B cell (primary cell): ENCODE measurements around the gene RNF157.

ENCODE experiments used
- EZH2 ChIP-seq: IDR thresholded peaks from 2 replicates; pipeline ENCODE4 v1.6.1; 2012; ENCODE audit warnings: borderline replicate concordance, low read depth, mild to moderate bottlenecking, moderate library complexity, low read length; ENCODE audit not compliant: insufficient read depth, poor library complexity, severe bottlenecking
- TF ChIP-seq, protein P1 (sequence below): fragments of 200-600 bp; IDR thresholded peaks from one replicate; pipeline ENCODE4 v1.8.0; 2022; ENCODE audit warnings: antibody characterized with exemption, mild to moderate bottlenecking

DNA sequence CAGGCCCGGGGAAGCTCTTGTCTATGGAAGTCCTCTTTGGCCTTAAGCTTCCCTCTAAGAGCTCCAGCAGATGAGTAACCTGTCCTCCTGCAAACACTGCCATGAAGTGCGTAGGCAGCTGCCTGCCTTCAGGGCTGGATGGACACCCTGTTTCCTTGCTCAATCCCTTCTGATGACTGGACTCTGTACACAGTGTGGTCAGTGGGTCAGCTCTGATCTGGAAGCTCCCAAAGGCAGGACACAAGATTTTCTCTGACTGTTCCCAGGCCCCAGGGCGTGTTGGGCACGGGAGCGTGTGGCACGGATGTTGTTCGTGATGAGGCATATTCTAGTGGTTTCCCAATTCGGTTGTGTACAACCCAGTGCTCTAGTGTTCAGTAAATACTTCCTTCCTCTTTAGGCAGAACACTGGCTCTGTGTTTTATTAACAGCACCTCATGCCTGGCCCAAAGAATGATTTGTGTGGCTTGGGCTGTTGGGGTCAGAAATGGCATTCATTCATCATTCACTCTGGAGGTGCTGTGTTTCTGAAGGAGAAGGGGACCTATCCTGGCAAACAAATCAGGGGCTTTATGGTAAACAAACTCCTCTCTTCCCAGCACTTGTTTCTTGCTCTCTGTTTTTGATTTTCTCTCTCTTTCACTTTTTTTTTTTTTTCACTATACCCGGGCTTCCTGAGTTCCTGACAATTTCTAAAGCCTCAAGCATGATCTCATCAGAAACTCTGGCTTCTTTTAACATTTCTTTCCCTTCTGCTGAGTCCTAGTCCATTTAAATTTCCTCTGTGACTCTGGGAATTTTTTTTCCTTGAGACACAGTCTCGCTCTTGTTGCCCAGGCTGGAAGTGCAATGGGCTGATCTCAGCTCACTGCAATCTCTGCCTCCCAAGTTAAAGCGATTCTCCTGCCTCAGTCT is 12.0 kb upstream of the RNF157 start:
- TF ChIP-seq, protein P1, sequence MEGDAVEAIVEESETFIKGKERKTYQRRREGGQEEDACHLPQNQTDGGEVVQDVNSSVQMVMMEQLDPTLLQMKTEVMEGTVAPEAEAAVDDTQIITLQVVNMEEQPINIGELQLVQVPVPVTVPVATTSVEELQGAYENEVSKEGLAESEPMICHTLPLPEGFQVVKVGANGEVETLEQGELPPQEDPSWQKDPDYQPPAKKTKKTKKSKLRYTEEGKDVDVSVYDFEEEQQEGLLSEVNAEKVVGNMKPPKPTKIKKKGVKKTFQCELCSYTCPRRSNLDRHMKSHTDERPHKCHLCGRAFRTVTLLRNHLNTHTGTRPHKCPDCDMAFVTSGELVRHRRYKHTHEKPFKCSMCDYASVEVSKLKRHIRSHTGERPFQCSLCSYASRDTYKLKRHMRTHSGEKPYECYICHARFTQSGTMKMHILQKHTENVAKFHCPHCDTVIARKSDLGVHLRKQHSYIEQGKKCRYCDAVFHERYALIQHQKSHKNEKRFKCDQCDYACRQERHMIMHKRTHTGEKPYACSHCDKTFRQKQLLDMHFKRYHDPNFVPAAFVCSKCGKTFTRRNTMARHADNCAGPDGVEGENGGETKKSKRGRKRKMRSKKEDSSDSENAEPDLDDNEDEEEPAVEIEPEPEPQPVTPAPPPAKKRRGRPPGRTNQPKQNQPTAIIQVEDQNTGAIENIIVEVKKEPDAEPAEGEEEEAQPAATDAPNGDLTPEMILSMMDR: no peak
- TF ChIP-seq EZH2: no peak
